GM12801 (cell line): ENCODE measurements around the gene OR13C5.
"Not testable (repeated sequence)": the region's sequence is repeated elsewhere in the genome, so short reads cannot be mapped to it uniquely, and the experiment has no call there.

Experiments used
- CTCF ChIP-seq: IDR thresholded peaks from one replicate; pipeline ENCODE4 v1.5.1; 2011; ENCODE audit warnings: control low read depth; ENCODE audit not compliant: insufficient read length; ENCODE audit errors: extremely low read depth

Gene OR13C5, protein sequence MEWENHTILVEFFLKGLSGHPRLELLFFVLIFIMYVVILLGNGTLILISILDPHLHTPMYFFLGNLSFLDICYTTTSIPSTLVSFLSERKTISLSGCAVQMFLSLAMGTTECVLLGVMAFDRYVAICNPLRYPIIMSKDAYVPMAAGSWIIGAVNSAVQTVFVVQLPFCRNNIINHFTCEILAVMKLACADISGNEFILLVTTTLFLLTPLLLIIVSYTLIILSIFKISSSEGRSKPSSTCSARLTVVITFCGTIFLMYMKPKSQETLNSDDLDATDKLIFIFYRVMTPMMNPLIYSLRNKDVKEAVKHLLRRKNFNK

GRCh38 chr9:104599313-104599712 is at the start of gene OR13C5:
OR13C5 (minus strand) TSS chr9:104599413; CDS start chr9:104599413, 0 bp downstream.
- not testable (repeated sequence) for TF ChIP-seq CTCF

DNA sequence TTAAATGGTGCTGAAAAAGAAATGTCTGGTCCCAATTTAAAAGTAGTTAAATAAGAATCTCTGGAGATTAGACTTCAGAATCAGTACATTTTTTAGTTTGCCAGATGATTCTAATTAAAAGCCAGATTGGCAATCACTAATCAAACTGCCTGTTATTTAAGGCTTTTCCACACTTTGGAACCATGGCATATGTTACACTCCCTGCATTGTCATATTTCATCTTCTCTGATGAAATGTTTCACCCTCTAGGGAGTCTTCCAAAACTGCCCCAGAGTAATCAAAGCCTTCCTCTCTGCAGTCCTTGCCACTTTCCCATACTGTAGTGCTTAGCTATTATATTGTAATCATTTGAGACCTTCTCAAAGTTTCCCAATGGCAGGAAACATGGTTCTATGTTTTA is 36.2 kb upstream of the OR13C5 start:
- TF ChIP-seq CTCF, result no peak

- TF ChIP-seq CTCF, result no peak
Observed at GRCh38 chr9:104633976-104634520, 34.8 kb upstream of the OR13C5 start.

DNA sequence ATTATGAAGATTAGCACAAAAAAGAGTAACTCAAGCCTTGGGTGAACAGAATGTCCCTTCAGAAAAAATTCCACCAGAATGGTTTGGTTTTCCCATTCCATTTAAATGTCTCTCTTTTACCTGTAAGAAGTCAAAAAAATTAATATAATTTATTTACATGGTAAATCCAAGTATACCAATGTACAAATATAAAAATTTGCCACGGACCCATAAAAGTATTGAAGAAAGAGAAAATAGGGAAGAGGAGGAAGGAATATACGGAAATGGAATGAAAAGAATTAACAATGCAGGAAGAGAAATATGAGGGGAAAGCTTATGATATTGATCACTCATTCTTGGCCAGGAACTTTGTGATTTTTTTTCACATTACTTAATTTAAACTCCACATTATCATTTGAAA is 18.9 kb upstream of the OR13C5 start, which contains the start of gene OR13C9:
OR13C9 (minus strand) TSS at position 101 of the 400 bp plus-strand sequence; CDS start at position 101, 0 bp downstream.
- no peak for TF ChIP-seq CTCF

DNA sequence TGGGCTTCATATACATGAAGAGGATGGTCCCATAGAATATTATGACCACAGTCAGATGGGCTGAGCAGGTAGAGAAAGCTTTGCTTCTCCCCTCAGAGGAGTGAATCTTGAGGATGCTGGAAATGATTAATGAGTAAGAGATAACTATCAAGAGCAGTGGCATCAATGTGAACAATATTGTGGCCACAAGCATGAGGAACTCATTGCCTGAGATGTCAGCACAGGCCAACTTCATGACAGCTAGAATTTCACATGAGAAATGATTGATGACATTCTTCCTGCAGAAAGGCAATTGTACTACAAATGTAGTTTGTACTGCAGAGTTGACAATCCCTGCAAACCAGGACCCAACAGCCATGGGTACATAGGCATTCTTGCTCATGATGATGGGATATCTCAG is 18.2 kb upstream of the OR13C5 start:
- TF ChIP-seq CTCF, result no peak

DNA sequence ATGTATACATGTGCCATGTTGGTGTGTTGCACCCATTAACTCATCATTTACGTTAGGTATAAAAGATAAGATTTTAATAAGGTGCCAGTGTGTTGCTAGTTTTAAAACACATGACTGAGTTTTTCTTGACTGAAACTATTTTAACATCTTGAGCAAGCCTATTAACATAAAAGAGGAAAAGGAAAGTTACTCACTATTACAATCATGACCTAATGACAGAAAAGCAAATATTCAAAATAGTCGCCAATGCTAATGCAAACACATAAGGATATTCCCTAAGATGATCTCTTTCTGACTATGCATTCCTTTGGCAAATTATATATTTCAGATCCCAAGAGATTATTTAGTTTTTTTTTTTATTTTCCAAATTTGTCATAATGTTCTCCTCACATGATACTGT is 12.0 kb upstream of the OR13C5 start:
- TF ChIP-seq CTCF, result no peak

GRCh38 chr9:104608336-104608735 is 9.1 kb upstream of the OR13C5 start:
- no peak for TF ChIP-seq CTCF
